GM12878 (cell line): ENCODE results near the gene PSMB5. TPM values are rescaled to one million over a fixed set of nuclear protein-coding genes. Genes with fewer than 3 reads are reported as not detected.
A peak's percentile ranks its signal among the peaks of the same experiment; 100 is the strongest.

Experiments used
- BACH1 ChIP-seq: fragments of 450-650 bp; IDR thresholded peaks from 2 replicates; pipeline ENCODE4 v1.6.1; 2017; ENCODE audit warnings: mild to moderate bottlenecking, borderline replicate concordance
- BCL3 ChIP-seq: IDR thresholded peaks from 2 replicates; pipeline ENCODE4 v1.6.1; 2011; ENCODE audit warnings: borderline replicate concordance, low read depth, mild to moderate bottlenecking, moderate library complexity, low read length; ENCODE audit not compliant: insufficient read depth, poor library complexity, severe bottlenecking
- BCLAF1 ChIP-seq: fragments of 450-650 bp; IDR thresholded peaks from 2 replicates; pipeline ENCODE4 v1.6.1; 2017; ENCODE audit warnings: antibody characterized with exemption, mild to moderate bottlenecking, moderate library complexity
- BHLHE40 ChIP-seq, 2 experiments: fragments of 450-650 bp in 1 of 2; IDR thresholded peaks; 2 replicates each; pipeline ENCODE4 v1.6.1; 2011 to 2017; ENCODE audit warnings: low read depth in 2 of 2, borderline replicate concordance in 1 of 2, improper control_type of control experiment in 1 of 2, low read length in 1 of 2, mild to moderate bottlenecking in 1 of 2
- E2F8 ChIP-seq: fragments of 450-650 bp; IDR thresholded peaks from 2 replicates; pipeline ENCODE4 v1.6.1; 2018; ENCODE audit warnings: mild to moderate bottlenecking, low read depth, moderate library complexity; ENCODE audit not compliant: partially characterized antibody
- E4F1 ChIP-seq: fragments of 450-650 bp; IDR thresholded peaks from 2 replicates; pipeline ENCODE4 v1.6.1; 2018; ENCODE audit warnings: borderline replicate concordance, mild to moderate bottlenecking; ENCODE audit not compliant: partially characterized antibody
- ESRRA ChIP-seq: IDR thresholded peaks from 2 replicates; pipeline ENCODE4 v1.6.1; 2012; ENCODE audit warnings: mild to moderate bottlenecking, low read length, improper control_type of control experiment
- JUNB ChIP-seq: IDR thresholded peaks from 2 replicates; pipeline ENCODE4 v1.6.1; 2016; ENCODE audit warnings: antibody characterized with exemption, mild to moderate bottlenecking
- NBN ChIP-seq: fragments of 450-650 bp; IDR thresholded peaks from 2 replicates; pipeline ENCODE4 v1.6.1; 2016
- STAT3 ChIP-seq: IDR thresholded peaks from 2 replicates; pipeline ENCODE4 v1.6.1; 2011; ENCODE audit warnings: low read depth, low read length, improper control_type of control experiment
- WRNIP1 ChIP-seq: IDR thresholded peaks from 2 replicates; pipeline ENCODE4 v1.6.1; 2011; ENCODE audit warnings: low read depth, low read length, improper control_type of control experiment, borderline replicate concordance
- ZBTB11 ChIP-seq: fragments of 450-650 bp; formaldehyde crosslinking; IDR thresholded peaks from 2 replicates; pipeline ENCODE4 v1.5.0; 2022; ENCODE audit warnings: mild to moderate bottlenecking, missing genetic modification characterization
- ZNF207 ChIP-seq: fragments of 450-650 bp; IDR thresholded peaks from 2 replicates; pipeline ENCODE4 v1.6.1; 2014; ENCODE audit warnings: antibody characterized with exemption, mild to moderate bottlenecking, borderline replicate concordance
- polyA plus RNA-seq, 11 experiments: library from polyadenylated mRNA; depleted of rRNA in 4 of 11; unstranded in 6 of 11; stranded (reverse) in 5 of 11; fragments of >200 nt; fragmentation: Nextera tagmentation in 4 of 11; fragmentation: Illumina TruSeq in 1 of 11; extraction: Ambion mirVana in 4 of 11; extraction: Trizol in 1 of 11; gene quantifications; 1 replicate in 1 of 11; 2 replicates in 10 of 11; pipeline versions ENCODE4 v1.2.1 to v1.2.3, GENCODE V29; 2011 to 2016; ENCODE audit warnings: inconsistent platforms in 2 of 11, missing spikeins in 2 of 11, low read depth in 1 of 11
- total RNA-seq, 4 experiments: library from RNA; depleted of rRNA in 3 of 4; stranded (reverse); fragments of >200 nt in 3 of 4; fragmentation: Illumina TruSeq in 1 of 4; extraction: Trizol in 1 of 4; gene quantifications; 2 replicates each; pipeline versions ENCODE4 v1.2.1 to v1.2.3, GENCODE V29; 2013 to 2021

The PSMB5 gene
- total and polyA plus RNA-seq, 10 of the 15 experiments (the other 5 are each of a cell fraction or from before 2014, with no cell fraction given), result 84.5 to 802 (median 144) TPM

GRCh38 chr14:23056956-23057756, 22.5 kb upstream of the PSMB5 start, which contains the start of gene CDH24 (continued):
- TF ChIP-seq ZBTB11 (CRISPR knock-in tag), result no peak
- 0 out of 2 replicates have a peak, but pooled peaks have one; percentile 25 for TF ChIP-seq BACH1
- no peak for TF ChIP-seq STAT3
- TF ChIP-seq BCLAF1, result no peak
- 0 out of 4 replicates have a peak, but pooled peaks of 1 of the 2 experiments have one; percentile 33 for TF ChIP-seq BHLHE40 (IDR thresholded peaks at IDR 0.05; ENCODE audit: borderline replicate concordance in 1 of 2, low read depth in 2 of 2, low read length in 1 of 2)
- no peak for TF ChIP-seq BCL3
- peak; percentile 67 for TF ChIP-seq E4F1
- TF ChIP-seq JUNB, result no peak
- no peak for TF ChIP-seq ZNF207
- TF ChIP-seq E2F8, result no peak
- TF ChIP-seq NBN, result peak; percentile 15; the same call in 1 of the 2 replicates
- no peak for TF ChIP-seq ESRRA
- TF ChIP-seq WRNIP1, result no peak
